NK-92 (cell line): ENCODE data around the gene ADGRB3.
"Not testable (repeated sequence)": the region's sequence is repeated elsewhere in the genome, so short reads cannot be mapped to it uniquely, and the experiment has no call there.

Experiments used
- DNase-seq: peaks from one replicate; lab custom pipeline; 2025; ENCODE audit not compliant: unreplicated experiment; lab: John Stamatoyannopoulos, UW

The ADGRB3 gene

GRCh38 chr6:69105288-69105687 is 470.2 kb downstream of the ADGRB3 start:
- DNase-seq, result no peak

DNA sequence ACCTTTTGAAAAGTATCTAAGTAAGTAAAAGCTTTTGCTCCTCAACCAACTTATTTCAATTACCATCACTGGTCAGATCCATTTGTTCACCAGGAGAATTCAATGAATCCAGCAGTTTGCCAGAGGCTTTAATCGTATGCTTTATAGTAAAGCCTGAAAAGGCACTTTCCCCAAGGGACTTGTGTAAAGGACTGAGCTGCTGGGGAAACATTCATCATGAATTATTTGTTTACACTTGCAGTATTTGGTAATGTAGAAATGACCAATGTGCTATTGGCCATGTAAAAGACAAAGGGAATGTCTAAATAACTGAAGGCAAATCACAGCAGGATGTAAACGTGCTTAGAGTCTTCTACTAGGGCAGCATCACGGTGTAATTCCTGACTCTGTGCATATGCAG is 471.4 kb downstream of the ADGRB3 start:
- DNase-seq, result no peak

GRCh38 chr6:69111301-69111700 is 476.2 kb downstream of the ADGRB3 start:
- no peak for DNase-seq

GRCh38 chr6:69116658-69117057 is 481.6 kb downstream of the ADGRB3 start:
- no peak for DNase-seq

- DNase-seq, result not testable (repeated sequence)
Measured at GRCh38 chr6:69121461-69122406, 486.7 kb downstream of the ADGRB3 start.

DNA sequence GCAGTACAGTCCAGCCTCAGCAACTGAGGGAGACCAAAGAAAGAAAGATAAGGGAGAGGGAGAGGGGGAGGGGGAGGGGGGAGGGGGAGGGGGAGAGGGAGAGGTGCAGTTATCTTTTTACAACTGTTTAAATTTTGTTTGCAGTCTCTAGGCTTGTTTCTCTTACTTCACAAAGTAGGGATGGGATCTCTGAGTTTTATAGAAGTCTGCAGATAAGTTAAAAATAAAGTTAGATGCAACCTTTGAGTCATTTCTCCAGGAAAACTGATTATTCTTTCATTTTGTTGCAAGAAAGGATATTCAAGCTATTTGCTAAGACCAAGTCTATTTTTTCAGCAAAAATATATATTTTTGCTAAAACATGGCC is 487.3 kb downstream of the ADGRB3 start:
- DNase-seq, result no peak

DNA sequence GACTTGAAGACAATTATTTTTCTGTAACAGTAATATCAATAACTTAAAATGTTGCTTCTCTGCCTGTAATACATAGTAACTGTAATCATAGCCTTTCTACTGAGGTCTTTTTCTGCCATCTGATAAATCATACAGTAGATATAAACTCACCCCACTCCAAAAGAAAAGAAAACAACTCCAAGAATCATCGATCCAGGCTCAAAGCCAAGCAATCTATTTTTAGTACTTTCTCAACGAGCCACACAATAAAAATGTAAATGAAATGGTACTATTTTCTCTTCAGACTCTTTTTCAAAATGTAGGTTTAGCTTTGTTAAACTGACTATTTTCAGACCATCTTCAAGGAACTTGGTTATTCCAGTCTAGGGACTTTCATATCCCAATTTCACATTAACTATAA is 493.3 kb downstream of the ADGRB3 start:
- no peak for DNase-seq

- DNase-seq, result no peak
Measured at GRCh38 chr6:69129046-69129445, 494.0 kb downstream of the ADGRB3 start.

DNA sequence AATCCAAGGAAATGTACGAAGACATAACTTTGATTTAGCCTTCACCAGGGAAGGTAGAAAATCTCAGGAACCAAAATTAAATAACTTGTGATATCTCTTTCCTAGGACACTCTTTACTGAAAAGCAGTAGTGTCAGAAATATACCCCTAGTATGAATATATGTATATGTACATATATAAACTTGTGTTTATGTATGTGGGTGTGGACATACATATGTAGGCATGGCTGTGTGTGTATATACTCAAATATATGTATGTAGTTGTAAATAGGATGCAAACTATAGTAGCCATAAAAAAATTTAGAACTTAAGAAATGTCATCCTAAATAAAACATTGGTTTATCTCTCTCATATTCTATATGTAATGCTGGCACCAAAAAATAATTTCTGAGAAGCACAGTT is 500.8 kb downstream of the ADGRB3 start:
- no peak for DNase-seq

GRCh38 chr6:69138148-69138547 is 503.1 kb downstream of the ADGRB3 start:
- no peak for DNase-seq

DNA sequence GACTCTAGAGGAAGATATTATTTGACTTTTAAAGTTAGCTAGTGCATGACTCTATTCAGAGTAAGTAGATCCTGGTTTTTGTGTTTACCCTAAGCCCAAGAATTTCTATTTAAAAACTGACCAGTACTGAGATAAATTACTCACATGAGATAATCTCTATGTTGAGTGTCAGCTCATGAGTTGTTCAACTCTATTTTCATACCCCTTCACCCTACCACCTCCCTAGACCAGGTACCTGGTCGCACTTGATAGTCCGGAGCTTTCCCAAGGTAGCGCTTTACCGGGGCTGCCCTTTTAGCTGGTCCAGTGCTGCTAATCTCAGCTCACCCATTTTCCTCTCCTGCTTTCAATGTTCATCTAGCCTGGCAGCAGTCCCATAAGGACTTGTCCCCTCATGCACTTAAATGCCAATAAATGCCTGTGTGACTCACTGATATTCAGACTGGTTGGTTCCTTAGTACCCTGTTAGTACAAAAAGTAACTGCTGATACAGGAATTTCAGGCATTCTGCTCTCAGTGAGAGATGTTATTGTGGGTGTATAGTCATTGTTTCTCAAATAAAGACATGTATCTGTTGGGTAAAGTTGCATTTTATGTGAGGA is 503.9 kb downstream of the ADGRB3 start:
- no peak for DNase-seq

GRCh38 chr6:69145062-69145461 is 510.0 kb downstream of the ADGRB3 start:
- DNase-seq, result no peak

- no peak for DNase-seq
Measured at GRCh38 chr6:69146385-69146784, 511.3 kb downstream of the ADGRB3 start.

DNA sequence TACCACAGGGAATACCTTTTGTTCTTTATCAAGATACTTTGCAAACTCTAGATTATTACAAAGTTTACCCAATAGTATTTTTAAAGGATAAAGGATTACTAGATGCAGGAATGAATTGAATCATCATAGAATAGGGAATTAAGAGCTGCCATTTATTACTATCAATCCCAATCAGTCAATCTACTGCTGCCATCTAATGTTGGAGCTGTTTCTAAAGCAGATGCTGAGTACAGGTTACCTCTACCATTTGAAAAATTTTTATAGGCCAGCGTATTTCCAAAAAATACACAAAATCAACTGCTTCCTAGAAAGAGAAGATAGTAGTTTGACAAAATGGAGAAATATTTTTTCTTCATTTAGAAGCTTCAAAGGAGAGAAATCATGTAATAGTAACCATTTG is 520.4 kb downstream of the ADGRB3 start:
- no peak for DNase-seq

- no peak for DNase-seq
Measured at GRCh38 chr6:69162811-69163210, 527.7 kb downstream of the ADGRB3 start.

DNA sequence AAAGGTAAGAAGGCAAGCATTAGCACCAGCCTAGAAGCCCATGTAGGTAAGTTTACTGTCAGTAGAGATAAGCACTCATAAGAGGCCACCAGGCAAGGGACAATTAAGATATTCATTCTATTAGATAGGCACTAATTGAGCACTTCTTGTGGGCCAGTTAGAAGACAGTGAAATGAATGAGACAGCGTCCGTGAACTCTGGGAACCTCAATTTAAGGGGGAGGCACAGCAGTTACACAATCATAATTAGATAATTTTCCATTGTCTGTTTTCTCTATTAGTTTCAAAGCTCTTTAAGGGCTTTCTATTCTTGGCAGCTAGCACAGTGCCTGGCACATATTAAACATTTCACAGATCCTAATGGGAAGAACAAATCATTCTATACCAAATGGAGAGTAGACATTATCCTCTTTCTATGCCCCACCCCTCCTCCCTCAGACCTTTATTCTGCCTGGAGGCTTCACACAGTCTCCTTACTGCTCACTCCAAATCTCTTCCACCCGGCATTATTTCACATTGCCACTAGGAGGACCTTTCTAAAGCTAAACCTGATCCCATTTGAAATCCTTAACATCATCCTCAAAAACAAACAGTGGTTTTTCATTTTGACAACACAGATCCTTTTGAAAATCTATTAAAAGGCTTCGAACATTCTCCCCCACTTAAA is 529.6 kb downstream of the ADGRB3 start:
- DNase-seq, result no peak

DNA sequence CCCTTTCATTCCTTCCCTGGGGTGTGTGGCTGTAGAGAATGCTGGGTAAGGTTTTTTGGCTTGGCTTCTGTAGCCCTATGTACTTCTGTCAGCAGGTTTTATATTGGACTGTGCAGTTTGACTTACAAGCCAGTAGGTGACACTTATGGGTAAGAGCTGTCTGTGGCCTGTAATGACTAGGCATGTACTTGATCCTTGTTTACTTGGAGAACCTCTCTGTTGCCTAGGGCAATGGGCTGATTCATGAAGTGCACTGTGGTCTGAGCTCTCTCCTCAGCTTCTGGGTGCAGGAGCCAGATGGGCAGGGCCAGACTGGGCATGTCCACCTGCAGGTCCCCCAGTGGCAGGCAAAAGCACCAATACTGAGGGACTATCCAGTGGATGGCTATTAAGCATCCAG is 544.6 kb downstream of the ADGRB3 start:
- no peak for DNase-seq

DNA sequence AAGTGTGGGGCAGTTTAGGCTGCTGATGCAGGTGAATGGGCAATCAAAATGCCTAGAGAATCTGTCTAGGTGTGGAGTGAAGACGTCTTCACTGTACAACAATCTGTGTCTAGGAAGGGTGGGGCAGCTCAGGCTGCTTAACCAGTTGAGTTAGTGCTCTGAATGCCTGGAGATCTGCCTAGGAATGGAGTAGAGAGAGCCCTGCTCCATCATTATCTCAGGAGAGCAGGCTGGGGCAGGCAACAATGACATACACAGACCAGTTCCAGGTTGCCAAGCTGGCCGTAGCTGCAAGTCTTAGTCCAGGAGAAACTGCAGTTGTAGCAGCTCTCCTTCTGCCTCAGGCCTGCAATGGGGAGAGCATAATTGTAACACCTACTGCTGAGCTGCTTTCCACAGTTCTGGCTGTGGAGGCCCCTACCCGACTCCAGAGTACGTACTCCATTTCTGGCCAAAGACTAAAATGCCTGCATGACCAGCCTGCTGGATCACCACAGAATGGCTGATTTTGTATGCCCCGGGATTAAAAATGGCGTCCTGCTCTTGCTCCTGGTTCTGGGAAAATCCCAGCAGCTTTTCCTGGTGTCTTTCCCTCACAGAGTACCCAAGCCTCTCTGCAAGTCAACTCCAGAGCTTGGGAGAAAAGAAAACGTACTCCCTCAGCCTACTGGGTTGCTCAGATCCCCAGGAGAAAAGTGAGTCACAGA is 545.4 kb downstream of the ADGRB3 start:
- DNase-seq, result no peak

GRCh38 chr6:69181964-69182363 is 546.9 kb downstream of the ADGRB3 start:
- DNase-seq, result no peak

DNA sequence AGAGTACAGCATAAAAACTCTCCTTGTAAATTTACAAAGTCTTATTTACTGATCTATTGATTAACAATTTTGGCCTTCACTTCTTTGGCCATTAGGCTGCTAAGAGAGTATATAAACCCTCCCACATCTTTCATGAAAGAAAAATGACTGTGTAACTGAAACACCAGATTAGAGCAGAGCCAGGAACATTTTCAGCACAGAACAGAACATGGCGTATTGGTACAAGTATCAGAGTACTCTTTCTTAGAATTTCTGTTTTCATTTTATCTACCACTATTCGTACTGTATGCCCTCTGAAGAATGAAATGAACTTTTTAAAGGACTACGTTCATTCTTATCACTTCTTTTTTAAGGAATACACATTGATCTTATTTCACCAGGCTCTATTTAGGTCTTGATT is 550.2 kb downstream of the ADGRB3 start:
- DNase-seq, result no peak

- DNase-seq, result no peak
Measured at GRCh38 chr6:69202768-69203167, 567.7 kb downstream of the ADGRB3 start.
